K562 (cell line): ENCODE measurements around the gene ABHD16A. TPM values are rescaled to one million over a fixed set of nuclear protein-coding genes. Genes with fewer than 3 reads are reported as not detected.

Source experiments
- BACH1 ChIP-seq: fragments of 200-800 bp; sonication (Bioruptor generic); IDR thresholded peaks from 2 replicates; pipeline ENCODE4 v1.6.1; 2016; ENCODE audit warnings: missing genetic modification characterization, missing compliant biosample characterization
- E2F3 ChIP-seq: fragments of 250-450 bp; sonication (Bioruptor Pico); IDR thresholded peaks from 2 replicates; pipeline ENCODE4 v1.4.0; 2020; ENCODE audit warnings: mild to moderate bottlenecking
- NEUROD1 ChIP-seq: fragments of 150-350 bp; IDR thresholded peaks from 2 replicates; pipeline ENCODE4 v1.6.1; 2014; ENCODE audit warnings: borderline replicate concordance, low read length, low read depth; ENCODE audit not compliant: partially characterized antibody
- POLR2AphosphoS5 ChIP-seq: IDR thresholded peaks from 2 replicates; pipeline ENCODE4 v1.6.1; 2011; ENCODE audit warnings: mild to moderate bottlenecking, low read depth, low read length, moderate library complexity; ENCODE audit not compliant: control insufficient read depth, insufficient read depth
- RUNX1 ChIP-seq: sonication (generic); IDR thresholded peaks from 2 replicates; pipeline ENCODE4 v1.6.1; 2016; ENCODE audit warnings: antibody characterized with exemption, low read depth
- TRIM28 ChIP-seq: fragments of 450-650 bp; IDR thresholded peaks from 2 replicates; pipeline ENCODE4 v1.6.1; 2017
- ZBTB2 ChIP-seq: fragments of 450-650 bp; IDR thresholded peaks from 2 replicates; pipeline ENCODE4 v1.6.1; 2016; ENCODE audit warnings: antibody characterized with exemption
- ZNF134 ChIP-seq: fragments of 250-450 bp; sonication (Bioruptor Pico); conservative IDR thresholded peaks from 2 replicates; pipeline ENCODE4 v1.4.0; 2020
- ZNF280A ChIP-seq: fragments of 450-650 bp; IDR thresholded peaks from 2 replicates; pipeline ENCODE4 v1.6.1; 2018; ENCODE audit warnings: mild to moderate bottlenecking, low read depth; ENCODE audit not compliant: partially characterized antibody
- ZNF41 ChIP-seq: fragments of 250-450 bp; sonication (Bioruptor Pico); conservative IDR thresholded peaks from 2 replicates; pipeline ENCODE4 v1.4.0; 2020; ENCODE audit warnings: mild to moderate bottlenecking
- ZNF445 ChIP-seq: fragments of 250-450 bp; sonication (Bioruptor Pico); IDR thresholded peaks from 2 replicates; pipeline ENCODE4 v1.4.0; 2020; ENCODE audit warnings: low read depth, mild to moderate bottlenecking, moderate library complexity
- ZNF77 ChIP-seq: fragments of 250-450 bp; sonication (Bioruptor Pico); IDR thresholded peaks from 2 replicates; pipeline ENCODE4 v1.5.0; 2020
- polyA plus RNA-seq, 8 experiments: library from polyadenylated mRNA; depleted of rRNA in 4 of 8; stranded (reverse) in 5 of 8; unstranded in 3 of 8; fragments of >200 nt; fragmentation: Nextera tagmentation in 2 of 8; fragmentation: Illumina TruSeq in 1 of 8; extraction: Ambion mirVana in 2 of 8; extraction: Trizol in 1 of 8; gene quantifications; 2 replicates each; pipeline versions ENCODE4 v1.2.1 to v1.2.3, GENCODE V29; 2011 to 2014; ENCODE audit warnings: inconsistent platforms in 1 of 8, missing spikeins in 1 of 8
- total RNA-seq, 7 experiments: library from RNA; depleted of rRNA in 6 of 7; stranded (reverse); fragments of >200 nt in 6 of 7; fragmentation: Illumina TruSeq in 2 of 7; extraction: Trizol in 2 of 7; gene quantifications; 2 replicates each; pipeline versions ENCODE4 v1.2.1 to v1.2.3, GENCODE V29; 2011 to 2021; ENCODE audit warnings: low replicate concordance in 1 of 7
- TF ChIP-seq, protein P1 (sequence below): fragments of 450-650 bp; formaldehyde crosslinking; IDR thresholded peaks from 2 replicates; pipeline ENCODE4 v1.4.0; 2020; ENCODE audit warnings: mild to moderate bottlenecking, moderate library complexity
- TF ChIP-seq, protein P2 (sequence below): fragments of 250-450 bp; sonication (Bioruptor Pico); IDR thresholded peaks from 2 replicates; pipeline ENCODE4 v1.4.0; 2020; ENCODE audit warnings: mild to moderate bottlenecking
- TF ChIP-seq, protein P3 (sequence below): IDR thresholded peaks from 3 replicates; pipeline ENCODE4 v1.6.1; 2011; ENCODE audit warnings: borderline replicate concordance, mild to moderate bottlenecking, moderate library complexity; ENCODE audit not compliant: insufficient read length; ENCODE audit errors: extremely low read depth

ABHD16A gene
- total and polyA plus RNA-seq, 9 of the 15 experiments (the other 6 are each of a cell fraction or from before 2014, with no cell fraction given) = 25.8 to 120 (median 81.6) TPM

- TF ChIP-seq ZNF445 (CRISPR knock-in tag) = no peak
- TF ChIP-seq E2F3 = peak; percentile 54; the same call in 1 of the 2 replicates
- TF ChIP-seq ZBTB2 = peak; percentile 28; the same call in 1 of the 2 replicates
- TF ChIP-seq, protein P1, sequence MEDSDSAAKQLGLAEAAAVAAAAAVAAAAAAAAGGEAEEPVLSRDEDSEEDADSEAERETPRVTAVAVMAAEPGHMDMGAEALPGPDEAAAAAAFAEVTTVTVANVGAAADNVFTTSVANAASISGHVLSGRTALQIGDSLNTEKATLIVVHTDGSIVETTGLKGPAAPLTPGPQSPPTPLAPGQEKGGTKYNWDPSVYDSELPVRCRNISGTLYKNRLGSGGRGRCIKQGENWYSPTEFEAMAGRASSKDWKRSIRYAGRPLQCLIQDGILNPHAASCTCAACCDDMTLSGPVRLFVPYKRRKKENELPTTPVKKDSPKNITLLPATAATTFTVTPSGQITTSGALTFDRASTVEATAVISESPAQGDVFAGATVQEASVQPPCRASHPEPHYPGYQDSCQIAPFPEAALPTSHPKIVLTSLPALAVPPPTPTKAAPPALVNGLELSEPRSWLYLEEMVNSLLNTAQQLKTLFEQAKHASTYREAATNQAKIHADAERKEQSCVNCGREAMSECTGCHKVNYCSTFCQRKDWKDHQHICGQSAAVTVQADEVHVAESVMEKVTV (CRISPR knock-in tag) = peak; percentile 34; the same call in 1 of the 2 replicates
- TF ChIP-seq, protein P2, sequence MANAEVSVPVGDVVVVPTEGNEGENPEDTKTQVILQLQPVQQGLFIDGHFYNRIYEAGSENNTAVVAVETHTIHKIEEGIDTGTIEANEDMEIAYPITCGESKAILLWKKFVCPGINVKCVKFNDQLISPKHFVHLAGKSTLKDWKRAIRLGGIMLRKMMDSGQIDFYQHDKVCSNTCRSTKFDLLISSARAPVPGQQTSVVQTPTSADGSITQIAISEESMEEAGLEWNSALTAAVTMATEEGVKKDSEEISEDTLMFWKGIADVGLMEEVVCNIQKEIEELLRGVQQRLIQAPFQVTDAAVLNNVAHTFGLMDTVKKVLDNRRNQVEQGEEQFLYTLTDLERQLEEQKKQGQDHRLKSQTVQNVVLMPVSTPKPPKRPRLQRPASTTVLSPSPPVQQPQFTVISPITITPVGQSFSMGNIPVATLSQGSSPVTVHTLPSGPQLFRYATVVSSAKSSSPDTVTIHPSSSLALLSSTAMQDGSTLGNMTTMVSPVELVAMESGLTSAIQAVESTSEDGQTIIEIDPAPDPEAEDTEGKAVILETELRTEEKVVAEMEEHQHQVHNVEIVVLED (CRISPR knock-in tag) = no peak
- peak; percentile 54; the same call in 1 of the 2 replicates for TF ChIP-seq TRIM28
- TF ChIP-seq, protein P3, sequence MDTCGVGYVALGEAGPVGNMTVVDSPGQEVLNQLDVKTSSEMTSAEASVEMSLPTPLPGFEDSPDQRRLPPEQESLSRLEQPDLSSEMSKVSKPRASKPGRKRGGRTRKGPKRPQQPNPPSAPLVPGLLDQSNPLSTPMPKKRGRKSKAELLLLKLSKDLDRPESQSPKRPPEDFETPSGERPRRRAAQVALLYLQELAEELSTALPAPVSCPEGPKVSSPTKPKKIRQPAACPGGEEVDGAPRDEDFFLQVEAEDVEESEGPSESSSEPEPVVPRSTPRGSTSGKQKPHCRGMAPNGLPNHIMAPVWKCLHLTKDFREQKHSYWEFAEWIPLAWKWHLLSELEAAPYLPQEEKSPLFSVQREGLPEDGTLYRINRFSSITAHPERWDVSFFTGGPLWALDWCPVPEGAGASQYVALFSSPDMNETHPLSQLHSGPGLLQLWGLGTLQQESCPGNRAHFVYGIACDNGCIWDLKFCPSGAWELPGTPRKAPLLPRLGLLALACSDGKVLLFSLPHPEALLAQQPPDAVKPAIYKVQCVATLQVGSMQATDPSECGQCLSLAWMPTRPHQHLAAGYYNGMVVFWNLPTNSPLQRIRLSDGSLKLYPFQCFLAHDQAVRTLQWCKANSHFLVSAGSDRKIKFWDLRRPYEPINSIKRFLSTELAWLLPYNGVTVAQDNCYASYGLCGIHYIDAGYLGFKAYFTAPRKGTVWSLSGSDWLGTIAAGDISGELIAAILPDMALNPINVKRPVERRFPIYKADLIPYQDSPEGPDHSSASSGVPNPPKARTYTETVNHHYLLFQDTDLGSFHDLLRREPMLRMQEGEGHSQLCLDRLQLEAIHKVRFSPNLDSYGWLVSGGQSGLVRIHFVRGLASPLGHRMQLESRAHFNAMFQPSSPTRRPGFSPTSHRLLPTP = no peak
- peak; percentile 27 for TF ChIP-seq NEUROD1
- TF ChIP-seq ZNF134 = no peak
- no peak for TF ChIP-seq ZNF41 (CRISPR knock-in tag)
- peak; percentile 35 for TF ChIP-seq ZNF280A
- TF ChIP-seq RUNX1 = no peak
- TF ChIP-seq ZNF77 (CRISPR knock-in tag) = no peak
- no peak for TF ChIP-seq POLR2AphosphoS5
- no peak for TF ChIP-seq BACH1 (tag)
Observed at GRCh38 chr6:31737315-31737990, 34.3 kb upstream of the ABHD16A start (continued).
